GM12891 (cell line): ENCODE data around the gene NMT1.

ENCODE experiments used
- POLR2A ChIP-seq: IDR thresholded peaks from 2 replicates; pipeline ENCODE4 v1.6.1; 2011; ENCODE audit warnings: low read depth, low read length, control low read depth
- POLR2AphosphoS5 ChIP-seq: IDR thresholded peaks from 2 replicates; pipeline ENCODE4 v1.6.1; 2011; ENCODE audit warnings: low read depth, low read length, control low read depth
- TAF1 ChIP-seq: IDR thresholded peaks from 2 replicates; pipeline ENCODE4 v1.6.1; 2011; ENCODE audit warnings: low read depth, low read length, control low read depth

- TF ChIP-seq TAF1 = no peak
- no peak for TF ChIP-seq POLR2AphosphoS5
- no peak for TF ChIP-seq POLR2A
Observed at GRCh38 chr17:45103269-45103795, 42.2 kb downstream of the NMT1 start.
